ENCODE measurements around the gene NOTCH2.
"Not testable (repeated sequence)": the region's sequence is repeated elsewhere in the genome, so short reads cannot be mapped to it uniquely, and the experiment has no call there.

DNA sequence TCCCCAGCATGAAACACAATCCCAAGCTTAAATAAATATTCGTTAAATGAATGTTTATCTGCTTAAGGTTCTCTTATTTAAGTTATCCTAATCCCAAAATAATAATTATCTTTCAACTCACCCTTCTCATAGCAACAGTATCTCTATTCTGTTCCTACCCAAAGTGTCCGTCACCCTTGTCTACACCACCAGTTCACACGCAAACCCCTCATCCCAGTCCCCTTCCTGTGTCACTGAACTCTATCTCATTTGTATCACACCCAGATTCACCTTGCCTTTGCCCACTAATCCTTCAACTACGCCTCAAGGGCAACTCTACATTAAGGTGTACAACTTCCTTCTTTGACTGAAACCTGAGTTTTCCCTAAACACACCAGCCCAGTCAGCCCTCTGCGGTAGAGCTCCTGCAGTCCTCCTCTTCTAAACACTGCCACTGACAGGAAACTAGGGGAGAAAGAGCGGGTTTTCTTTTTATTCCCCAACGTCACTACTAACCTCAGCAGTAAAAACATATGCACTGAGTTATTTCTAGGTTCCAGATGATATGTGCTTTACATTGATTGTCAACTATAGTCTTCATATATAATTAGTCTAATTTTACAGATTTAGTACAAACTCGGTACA lies 92.2 kb downstream of the NOTCH2 start:
- TF ChIP-seq, protein P1, sequence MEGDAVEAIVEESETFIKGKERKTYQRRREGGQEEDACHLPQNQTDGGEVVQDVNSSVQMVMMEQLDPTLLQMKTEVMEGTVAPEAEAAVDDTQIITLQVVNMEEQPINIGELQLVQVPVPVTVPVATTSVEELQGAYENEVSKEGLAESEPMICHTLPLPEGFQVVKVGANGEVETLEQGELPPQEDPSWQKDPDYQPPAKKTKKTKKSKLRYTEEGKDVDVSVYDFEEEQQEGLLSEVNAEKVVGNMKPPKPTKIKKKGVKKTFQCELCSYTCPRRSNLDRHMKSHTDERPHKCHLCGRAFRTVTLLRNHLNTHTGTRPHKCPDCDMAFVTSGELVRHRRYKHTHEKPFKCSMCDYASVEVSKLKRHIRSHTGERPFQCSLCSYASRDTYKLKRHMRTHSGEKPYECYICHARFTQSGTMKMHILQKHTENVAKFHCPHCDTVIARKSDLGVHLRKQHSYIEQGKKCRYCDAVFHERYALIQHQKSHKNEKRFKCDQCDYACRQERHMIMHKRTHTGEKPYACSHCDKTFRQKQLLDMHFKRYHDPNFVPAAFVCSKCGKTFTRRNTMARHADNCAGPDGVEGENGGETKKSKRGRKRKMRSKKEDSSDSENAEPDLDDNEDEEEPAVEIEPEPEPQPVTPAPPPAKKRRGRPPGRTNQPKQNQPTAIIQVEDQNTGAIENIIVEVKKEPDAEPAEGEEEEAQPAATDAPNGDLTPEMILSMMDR (IDR thresholded peaks at IDR 0.05), result not testable (repeated sequence)
- not testable (repeated sequence) for TF ChIP-seq POLR2A (IDR thresholded peaks at IDR 0.05)

Data from ovary (tissue), 3 donors.